HUES6 (cell line): Measurements from ENCODE around the gene SMIM20.
"Not testable (repeated sequence)": the region's sequence is repeated elsewhere in the genome, so short reads cannot be mapped to it uniquely, and the experiment has no call there.

ENCODE experiments used
- H3K27ac ChIP-seq: 2 replicates; pipeline ENCODE4 v1.7.0; 2013; ENCODE audit warnings: low read depth, mild to moderate bottlenecking, low read length, inconsistent platforms
- H3K27me3 ChIP-seq: 2 replicates; pipeline ENCODE4 v1.6.1; 2013; ENCODE audit warnings: low read length; ENCODE audit not compliant: control insufficient read depth, insufficient read depth
- H3K36me3 ChIP-seq: 2 replicates; pipeline ENCODE4 v1.6.1; 2013; ENCODE audit warnings: low read length; ENCODE audit not compliant: control insufficient read depth, insufficient read depth
- H3K4me1 ChIP-seq: 2 replicates; pipeline ENCODE4 v1.6.1; 2013; ENCODE audit warnings: low read length; ENCODE audit not compliant: control insufficient read depth, insufficient read depth
- H3K4me3 ChIP-seq: 2 replicates; pipeline ENCODE4 v1.5.1; 2013; ENCODE audit warnings: low read depth, low read length
- H3K9ac ChIP-seq: one replicate; pipeline ENCODE4 v1.6.1; 2013; ENCODE audit warnings: mild to moderate bottlenecking, low read length
- H3K9me3 ChIP-seq: 2 replicates; pipeline ENCODE4 v1.6.1; 2013; ENCODE audit warnings: low read depth, low read length; ENCODE audit not compliant: control insufficient read depth, insufficient read depth

Gene SMIM20

DNA sequence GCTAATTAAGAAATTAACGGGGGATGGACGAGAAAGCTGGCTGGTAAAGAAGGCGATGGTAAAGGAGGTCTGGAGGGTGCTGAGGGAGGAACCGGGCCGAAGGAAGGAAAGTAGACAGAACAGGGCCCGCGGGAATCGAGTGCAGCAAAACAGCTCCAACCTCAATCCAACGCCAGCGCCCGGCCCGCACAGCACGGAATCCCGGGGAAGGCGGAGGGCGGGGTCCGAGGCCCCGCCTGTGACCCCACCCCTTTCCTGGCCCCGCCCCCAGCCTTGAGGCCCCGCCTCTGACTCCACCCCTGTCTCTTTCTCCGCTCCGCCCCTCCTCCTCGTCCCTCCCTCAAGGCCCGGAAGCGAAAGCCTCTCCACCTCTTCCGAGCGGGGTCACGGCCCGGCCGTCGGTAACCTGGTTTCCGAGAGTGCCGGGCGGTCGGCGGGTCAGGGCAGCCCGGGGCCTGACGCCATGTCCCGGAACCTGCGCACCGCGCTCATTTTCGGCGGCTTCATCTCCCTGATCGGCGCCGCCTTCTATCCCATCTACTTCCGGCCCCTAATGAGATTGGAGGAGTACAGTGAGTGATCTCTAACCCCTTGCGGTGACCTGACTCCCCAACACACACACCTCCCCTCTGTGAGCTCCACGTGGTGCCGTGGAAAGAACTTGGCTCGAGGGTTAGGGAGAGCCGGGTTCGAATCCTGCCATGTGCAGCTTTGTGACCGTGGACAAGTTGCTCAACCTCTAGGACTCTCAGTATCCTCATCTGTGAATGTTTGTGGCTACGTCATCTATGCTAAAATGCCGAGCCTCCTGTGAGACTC is at the start of gene SMIM20:
Gene SMIM20, plus strand, starts transcription at position 370 of the 819 bp plus-strand sequence. Its CDS starts 94 bp downstream, at position 464.
- peaks cover 13% of the 10 kb centered on the region; the same call in 1 of the 2 replicates for H3K4me1 ChIP-seq
- peak within 1 kb of the TSS; percentile 85 for H3K4me3 ChIP-seq
- peaks cover 3% of the 10 kb centered on the region for H3K9me3 ChIP-seq
- peak within 1 kb of the TSS; percentile 58 for H3K27ac ChIP-seq
- peak within 1 kb of the TSS; percentile 89 for H3K9ac ChIP-seq
- peaks cover 19% of the 10 kb centered on the region for H3K27me3 ChIP-seq
- H3K36me3 ChIP-seq = peaks cover 7% of the 10 kb centered on the region; the same call in 1 of the 2 replicates

DNA sequence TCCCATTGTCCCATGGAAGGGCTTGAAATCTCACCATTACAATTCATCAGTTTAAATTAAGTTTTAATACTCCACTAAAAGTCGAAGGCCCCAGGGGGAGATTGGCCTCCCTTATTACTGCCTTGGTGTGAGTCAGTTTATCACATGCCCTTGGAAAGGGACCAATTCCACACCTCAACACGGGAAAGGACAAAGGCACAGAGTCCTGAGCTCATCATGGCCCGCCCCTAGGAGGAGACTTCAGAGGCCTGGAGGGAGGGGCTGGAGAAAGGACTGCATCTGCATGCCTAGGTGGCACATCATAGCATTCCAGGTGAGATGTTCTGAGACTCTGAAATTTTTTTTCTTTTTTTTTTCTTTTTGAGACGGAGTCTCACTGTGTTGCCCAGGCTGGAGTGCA is 48.4 kb upstream of the SMIM20 start:
- H3K4me3 ChIP-seq = no peak overlapping the region
- no peak overlapping the region for H3K27ac ChIP-seq
- H3K4me1 ChIP-seq = peaks cover 29% of the 10 kb centered on the region

DNA sequence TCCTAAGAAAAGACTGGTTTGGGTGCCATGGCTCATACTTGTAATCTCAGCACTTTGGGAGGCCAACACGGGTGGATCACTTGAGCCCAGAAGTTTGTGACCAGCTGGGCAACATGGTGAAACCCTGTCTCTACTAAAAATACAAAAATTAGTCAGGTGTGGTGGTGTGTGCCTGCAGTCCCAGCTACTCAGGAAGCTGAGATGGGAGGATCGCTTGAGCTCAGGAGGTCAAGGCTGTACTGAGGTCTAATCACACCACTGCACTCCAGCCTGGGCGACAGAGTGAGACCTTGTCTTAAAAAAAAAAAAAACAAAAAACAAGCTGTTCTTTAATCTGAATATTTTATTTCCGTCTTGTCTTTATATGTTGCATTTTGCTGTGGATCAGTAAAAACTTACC is 47.6 kb upstream of the SMIM20 start:
- Histone ChIP-seq H3K4me1 (peaks cover 23% of the 10 kb centered on the region), H3K27me3 (peaks cover 41% of the 10 kb centered on the region)
- not testable (repeated sequence) for H3K9ac ChIP-seq, H3K4me3 ChIP-seq, H3K9me3 ChIP-seq, H3K36me3 ChIP-seq, H3K27ac ChIP-seq

More for the DNA sequence above, 48.4 kb upstream of the SMIM20 start:
- peaks cover 49% of the 10 kb centered on the region for H3K27me3 ChIP-seq
- H3K9me3 ChIP-seq = no peaks in the 10 kb centered on the region
- H3K36me3 ChIP-seq = no peaks in the 10 kb centered on the region
- no peak overlapping the region for H3K9ac ChIP-seq

DNA sequence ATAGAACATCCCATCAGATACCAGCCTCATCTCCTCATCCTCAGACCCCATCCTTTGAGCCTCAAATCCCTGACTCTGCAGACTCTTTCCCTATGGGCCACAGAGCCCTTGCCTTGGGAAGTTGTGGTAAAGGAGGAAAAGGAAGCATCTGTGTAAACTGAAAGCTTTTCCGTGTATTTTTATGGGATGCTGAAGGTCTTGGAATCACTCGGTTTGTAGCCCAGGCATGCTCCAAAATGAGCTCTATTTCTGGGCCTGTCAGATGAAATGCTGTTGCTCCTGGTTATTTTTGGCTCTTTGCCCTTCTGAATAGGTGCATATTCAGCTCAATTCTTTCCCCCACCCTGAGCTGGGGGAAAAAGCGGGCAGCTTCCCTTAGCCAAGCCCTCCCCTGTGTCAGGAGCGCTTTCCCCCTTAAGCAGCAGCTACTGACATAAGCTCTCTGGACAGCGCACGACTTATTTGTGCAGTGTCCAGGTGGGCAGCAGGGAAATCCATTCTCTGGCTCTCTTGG is 46.2 kb upstream of the SMIM20 start:
- H3K4me3 ChIP-seq = no peak overlapping the region
- no peak overlapping the region for H3K27ac ChIP-seq
- peaks cover 29% of the 10 kb centered on the region for H3K27me3 ChIP-seq
- peaks cover 18% of the 10 kb centered on the region for H3K4me1 ChIP-seq
- no peaks in the 10 kb centered on the region for H3K36me3 ChIP-seq
- no peak overlapping the region for H3K9ac ChIP-seq
- no peaks in the 10 kb centered on the region for H3K9me3 ChIP-seq

DNA sequence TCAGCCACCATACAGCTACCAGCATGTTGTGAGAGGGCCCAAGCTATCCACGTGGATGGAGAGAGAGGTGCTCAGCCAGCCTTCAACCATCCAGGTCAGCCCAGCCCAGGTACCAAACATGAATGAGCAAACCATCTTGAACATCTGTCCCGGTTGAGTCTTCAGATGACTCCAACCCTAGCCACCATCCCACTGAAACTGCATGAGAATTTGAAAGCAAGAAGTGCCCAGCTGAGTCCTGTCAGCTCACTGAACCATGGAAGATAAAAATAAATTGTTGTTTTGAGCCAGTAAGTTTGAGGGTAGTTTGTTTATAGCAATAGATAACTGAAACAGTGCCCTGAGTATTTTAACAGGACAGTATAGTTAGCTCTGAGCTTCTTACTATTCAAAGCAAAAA is 43.9 kb upstream of the SMIM20 start:
- H3K4me3 ChIP-seq = no peak overlapping the region
- no peaks in the 10 kb centered on the region for H3K9me3 ChIP-seq

DNA sequence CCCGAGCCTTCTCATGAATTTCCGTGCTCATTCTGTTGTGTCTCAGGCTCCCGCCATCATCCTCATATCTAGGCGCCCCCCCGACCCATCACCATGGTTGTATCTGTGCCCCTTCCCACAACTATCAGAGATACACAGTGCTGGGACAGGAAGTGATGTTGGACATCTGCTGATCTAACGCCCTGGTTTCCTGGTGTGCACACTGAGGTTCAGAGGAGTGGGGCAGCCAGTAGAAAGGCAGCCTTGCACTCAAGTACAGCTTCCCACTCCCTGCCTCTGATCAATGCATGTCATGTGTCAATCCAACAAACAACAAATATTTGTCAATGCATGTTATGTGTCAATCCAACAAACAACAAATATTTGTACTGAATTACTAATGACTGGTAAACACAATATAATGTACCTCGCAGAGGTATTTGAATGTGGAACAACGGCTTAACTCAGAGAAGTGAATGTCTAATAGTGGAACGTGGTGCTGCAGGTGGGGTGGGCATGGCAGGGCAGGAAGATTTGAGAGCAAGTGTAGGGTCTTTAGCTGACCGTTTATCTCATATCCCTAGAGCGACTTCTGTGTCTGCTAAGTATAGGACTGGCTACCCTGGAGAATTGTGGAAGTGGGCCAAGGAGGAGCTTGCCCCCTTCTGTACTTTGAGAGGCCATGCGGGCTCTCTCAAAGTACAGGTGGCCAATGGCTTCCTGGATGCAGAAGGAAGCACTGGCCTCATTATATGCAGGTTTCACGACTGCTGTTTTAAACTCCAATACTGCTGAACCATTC is 41.0 kb upstream of the SMIM20 start:
- Histone ChIP-seq H3K36me3 (no peaks in the 10 kb centered on the region), H3K9ac (no peak overlapping the region), H3K27ac (no peak overlapping the region), H3K4me3 (no peak overlapping the region), H3K27me3 (no peaks in the 10 kb centered on the region), H3K4me1 (no peaks in the 10 kb centered on the region), H3K9me3 (no peaks in the 10 kb centered on the region)

More for the DNA sequence above, 43.9 kb upstream of the SMIM20 start:
- Histone ChIP-seq H3K27me3 (peaks cover 9% of the 10 kb centered on the region), H3K36me3 (no peaks in the 10 kb centered on the region), H3K27ac (no peak overlapping the region), H3K4me1 (peaks cover 2% of the 10 kb centered on the region; the same call in 1 of the 2 replicates), H3K9ac (no peak overlapping the region)

DNA sequence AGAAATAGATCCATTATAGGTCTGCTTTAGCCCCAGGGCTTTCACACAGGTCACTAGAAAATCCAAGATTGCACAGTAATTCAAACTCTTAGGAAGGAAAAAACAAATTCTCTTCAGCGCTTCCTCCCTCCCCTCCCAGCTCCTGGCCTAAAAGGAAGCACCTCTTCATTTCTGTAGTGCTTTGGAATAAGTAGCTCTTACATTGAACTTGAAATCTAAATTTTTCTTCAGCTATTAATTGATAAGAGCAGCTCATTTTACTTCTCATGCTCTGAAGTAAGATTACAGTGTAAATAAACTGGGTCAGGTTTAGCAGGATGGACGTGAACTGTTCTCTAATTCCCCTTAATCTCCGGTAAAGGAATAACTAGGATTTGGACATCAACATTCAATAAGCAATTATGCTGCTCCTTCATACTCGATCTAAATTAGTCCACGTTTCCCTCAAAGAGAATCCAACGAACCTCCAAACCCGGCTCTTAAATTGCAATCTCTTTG is 40.3 kb upstream of the SMIM20 start:
- Histone ChIP-seq H3K27ac (no peak overlapping the region), H3K36me3 (no peaks in the 10 kb centered on the region), H3K4me3 (no peak overlapping the region), H3K9me3 (no peaks in the 10 kb centered on the region), H3K27me3 (no peaks in the 10 kb centered on the region), H3K4me1 (no peaks in the 10 kb centered on the region), H3K9ac (no peak overlapping the region)

DNA sequence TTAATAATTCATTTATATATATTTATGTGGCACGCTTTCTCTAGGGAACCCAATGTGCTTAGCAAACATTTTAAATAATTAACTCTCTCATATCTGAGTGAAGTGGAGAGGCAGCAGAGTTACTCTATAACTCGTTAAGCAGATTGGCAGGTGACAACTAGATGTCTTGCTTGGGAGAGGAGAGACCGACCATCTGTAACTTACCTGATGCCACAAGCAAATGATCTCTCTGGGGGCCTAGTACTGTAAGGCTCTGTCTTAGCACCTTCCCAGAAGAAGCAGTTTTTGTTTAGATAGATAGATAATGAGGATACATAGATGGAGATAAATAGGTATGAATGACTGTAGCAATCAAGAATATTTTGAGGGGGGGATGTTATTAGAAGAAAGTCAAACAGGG is 39.4 kb upstream of the SMIM20 start:
- no peaks in the 10 kb centered on the region for H3K36me3 ChIP-seq
- no peak overlapping the region for H3K9ac ChIP-seq
- no peak overlapping the region for H3K27ac ChIP-seq
- H3K9me3 ChIP-seq = no peaks in the 10 kb centered on the region
- H3K4me3 ChIP-seq = no peak overlapping the region
- H3K27me3 ChIP-seq = no peaks in the 10 kb centered on the region
- no peaks in the 10 kb centered on the region for H3K4me1 ChIP-seq

DNA sequence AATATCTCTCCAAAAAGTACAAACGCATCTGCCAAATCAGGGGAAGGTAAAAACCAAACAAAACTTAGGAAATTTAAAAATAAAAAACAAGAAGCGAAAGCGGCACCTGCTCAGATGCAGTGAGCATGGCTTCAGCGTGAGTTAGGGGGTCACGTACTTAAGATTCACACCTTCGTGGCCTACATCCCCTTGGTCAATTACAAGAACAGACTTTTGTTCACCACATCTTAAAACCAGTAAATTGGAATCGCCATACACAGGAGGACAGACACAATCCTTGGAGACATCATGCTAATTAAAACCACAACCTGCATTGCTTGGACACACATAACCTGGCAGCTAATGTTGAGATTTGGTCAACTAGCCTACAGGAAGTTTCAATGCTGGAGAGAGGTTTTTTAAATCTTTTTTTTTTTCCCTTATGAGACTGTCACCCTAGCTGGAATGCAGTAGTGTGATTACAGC is 38.7 kb upstream of the SMIM20 start:
- no peak overlapping the region for H3K27ac ChIP-seq
- H3K9ac ChIP-seq = no peak overlapping the region
- H3K9me3 ChIP-seq = no peaks in the 10 kb centered on the region
- no peak overlapping the region for H3K4me3 ChIP-seq
- H3K4me1 ChIP-seq = no peaks in the 10 kb centered on the region
- H3K36me3 ChIP-seq = no peaks in the 10 kb centered on the region
- no peaks in the 10 kb centered on the region for H3K27me3 ChIP-seq

DNA sequence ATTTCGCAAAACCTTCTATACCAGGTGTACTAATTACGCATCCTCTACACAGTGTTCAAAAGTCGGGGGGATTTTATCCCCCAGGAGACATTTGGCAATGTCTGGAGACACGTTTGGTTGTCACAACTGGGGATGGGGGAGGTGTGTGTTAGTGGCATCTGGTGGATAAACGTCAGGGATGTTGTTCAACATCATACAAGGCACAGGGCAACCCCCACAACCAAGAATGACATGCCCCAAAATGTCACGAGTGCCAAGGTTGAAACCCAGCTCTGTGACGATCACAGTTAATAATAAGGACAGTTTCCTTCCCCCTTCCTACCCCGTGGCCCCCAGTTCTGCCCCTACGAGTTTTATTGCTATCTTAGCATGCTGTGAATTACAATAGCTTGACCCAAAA is 35.3 kb upstream of the SMIM20 start:
- no peak overlapping the region for H3K4me3 ChIP-seq
- no peaks in the 10 kb centered on the region for H3K27me3 ChIP-seq
- no peaks in the 10 kb centered on the region for H3K36me3 ChIP-seq
- H3K9ac ChIP-seq = no peak overlapping the region
- no peak overlapping the region for H3K27ac ChIP-seq
- H3K9me3 ChIP-seq = no peaks in the 10 kb centered on the region
- H3K4me1 ChIP-seq = no peaks in the 10 kb centered on the region
